ENCODE results near the gene NACC1. TPM values are rescaled to one million over a fixed set of nuclear protein-coding genes. Genes with fewer than 3 reads are reported as not detected.
A peak's percentile ranks its signal among the peaks of the same experiment; 100 is the strongest.
"Not testable (repeated sequence)": the region's sequence is repeated elsewhere in the genome, so short reads cannot be mapped to it uniquely, and the experiment has no call there.

Gene NACC1
- total RNA-seq, 3 donors from 2014 or later = 42.2 to 58.9 (median 54.1) TPM

DNA sequence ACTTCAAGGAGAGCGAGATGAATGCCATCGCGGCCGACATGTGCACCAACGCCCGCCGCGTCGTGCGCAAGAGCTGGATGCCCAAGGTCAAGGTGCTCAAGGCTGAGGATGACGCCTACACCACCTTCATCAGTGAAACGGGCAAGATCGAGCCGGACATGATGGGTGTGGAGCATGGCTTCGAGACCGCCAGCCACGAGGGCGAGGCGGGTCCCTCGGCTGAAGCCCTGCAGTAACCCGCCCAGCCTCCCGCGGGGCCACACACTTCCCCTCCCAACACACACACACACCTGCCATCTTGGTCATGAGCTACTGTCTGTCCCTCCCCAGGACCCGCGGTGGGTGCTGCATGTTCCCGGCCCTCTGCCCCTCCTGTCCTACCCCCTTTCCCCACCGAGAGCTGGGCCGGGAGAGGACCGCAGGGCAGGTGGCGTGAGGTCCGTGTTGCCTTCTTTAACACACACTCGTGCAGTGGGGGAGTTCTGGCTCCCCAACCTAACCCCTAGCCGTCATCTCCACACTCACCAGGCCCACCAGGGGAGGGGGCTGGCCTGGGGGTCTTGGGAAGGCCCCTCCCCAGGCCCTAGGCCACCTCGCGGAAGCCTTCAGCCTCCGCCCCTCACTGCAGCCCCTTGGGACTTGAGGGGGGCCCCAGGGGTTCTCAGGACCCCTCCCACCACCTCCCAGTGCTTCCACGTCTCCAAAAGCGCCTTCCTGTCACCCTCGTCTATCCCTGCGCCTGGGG is 20.3 kb downstream of the NACC1 start:
- Histone ChIP-seq H3K36me3 (ENCODE audit: low read depth) (no peaks in the 10 kb centered on the region), H3K4me3 (no peak overlapping the region), H3K9me3 (no peaks in the 10 kb centered on the region), H3K4me1 (ENCODE audit: low read depth) (peaks cover 5% of the 10 kb centered on the region)
- intact Hi-C loops (cut with DNase I, micrococcal nuclease) = no loop called here
- no peak for DNase-seq
- ATAC-seq = no peak
- TF ChIP-seq, protein P1, sequence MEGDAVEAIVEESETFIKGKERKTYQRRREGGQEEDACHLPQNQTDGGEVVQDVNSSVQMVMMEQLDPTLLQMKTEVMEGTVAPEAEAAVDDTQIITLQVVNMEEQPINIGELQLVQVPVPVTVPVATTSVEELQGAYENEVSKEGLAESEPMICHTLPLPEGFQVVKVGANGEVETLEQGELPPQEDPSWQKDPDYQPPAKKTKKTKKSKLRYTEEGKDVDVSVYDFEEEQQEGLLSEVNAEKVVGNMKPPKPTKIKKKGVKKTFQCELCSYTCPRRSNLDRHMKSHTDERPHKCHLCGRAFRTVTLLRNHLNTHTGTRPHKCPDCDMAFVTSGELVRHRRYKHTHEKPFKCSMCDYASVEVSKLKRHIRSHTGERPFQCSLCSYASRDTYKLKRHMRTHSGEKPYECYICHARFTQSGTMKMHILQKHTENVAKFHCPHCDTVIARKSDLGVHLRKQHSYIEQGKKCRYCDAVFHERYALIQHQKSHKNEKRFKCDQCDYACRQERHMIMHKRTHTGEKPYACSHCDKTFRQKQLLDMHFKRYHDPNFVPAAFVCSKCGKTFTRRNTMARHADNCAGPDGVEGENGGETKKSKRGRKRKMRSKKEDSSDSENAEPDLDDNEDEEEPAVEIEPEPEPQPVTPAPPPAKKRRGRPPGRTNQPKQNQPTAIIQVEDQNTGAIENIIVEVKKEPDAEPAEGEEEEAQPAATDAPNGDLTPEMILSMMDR (IDR thresholded peaks at IDR 0.05) = no peak

- H3K4me1 ChIP-seq (ENCODE audit: low read depth) = peaks cover 5% of the 10 kb centered on the region
- no peaks in the 10 kb centered on the region for H3K36me3 ChIP-seq (ENCODE audit: low read depth)
- DNase-seq (no peak), ATAC-seq (no peak)
- no peaks in the 10 kb centered on the region for H3K9me3 ChIP-seq
- H3K4me3 ChIP-seq = no peak overlapping the region
- TF ChIP-seq, protein P1 (IDR thresholded peaks at IDR 0.05) = no peak
- intact Hi-C loops (cut with DNase I, micrococcal nuclease) = no loop called here
Observed at GRCh38 chr19:13138916-13139198, 20.8 kb downstream of the NACC1 start.

DNA sequence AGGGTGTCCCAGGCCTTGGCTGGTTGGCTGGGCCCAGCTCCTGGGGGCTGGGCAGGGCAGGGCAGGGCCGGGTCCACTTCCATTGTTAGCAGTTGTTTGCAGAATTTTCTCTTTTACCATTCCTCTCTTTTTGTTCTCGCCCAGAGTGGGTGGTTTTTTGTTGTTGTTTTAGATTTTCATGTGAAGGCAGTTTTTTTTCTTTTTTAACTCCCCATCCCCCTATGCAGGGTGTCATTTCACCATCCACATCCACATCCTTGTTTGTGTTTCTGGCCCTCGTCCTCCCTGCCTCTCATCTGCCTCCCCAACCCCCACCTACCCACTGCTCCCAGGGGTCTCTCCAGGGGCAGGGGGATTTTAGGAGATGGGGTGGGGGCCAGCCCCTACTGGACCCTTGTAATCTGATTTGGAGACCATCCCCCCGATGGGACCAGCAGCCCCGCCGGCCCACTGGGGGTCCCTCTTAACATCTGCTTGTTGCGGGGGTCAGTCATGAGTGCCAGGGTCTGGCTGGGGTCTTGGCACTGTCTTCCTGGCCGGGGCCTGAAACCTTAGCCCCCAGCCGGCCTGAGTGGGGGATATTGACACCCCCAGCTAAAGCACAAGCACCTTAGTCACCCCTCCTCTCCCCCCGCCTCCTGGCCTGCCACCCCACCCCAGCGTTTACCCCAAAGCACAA is 21.7 kb downstream of the NACC1 start:
- no peak for ATAC-seq
- TF ChIP-seq, protein P1 (IDR thresholded peaks at IDR 0.05) = no peak
- DNase-seq = no peak
- H3K9me3 ChIP-seq = no peaks in the 10 kb centered on the region
- no peaks in the 10 kb centered on the region for H3K36me3 ChIP-seq (ENCODE audit: low read depth)
- H3K4me3 ChIP-seq = no peak overlapping the region
- H3K4me1 ChIP-seq (ENCODE audit: low read depth) = peaks cover 5% of the 10 kb centered on the region
- intact Hi-C loops (cut with DNase I, micrococcal nuclease) = no loop called here

GRCh38 chr19:13146763-13147563 is 28.9 kb downstream of the NACC1 start:
- DNase-seq (peak in 2 of 3 donors; percentile 39 to 67), ATAC-seq (no peak)
- Histone ChIP-seq H3K9me3 (no peaks in the 10 kb centered on the region), H3K36me3 (ENCODE audit: low read depth) (no peaks in the 10 kb centered on the region), H3K4me3 (no peak overlapping the region), H3K4me1 (ENCODE audit: low read depth) (peaks cover 16% of the 10 kb centered on the region)
- intact Hi-C loops (cut with DNase I, micrococcal nuclease) = no loop called here
- TF ChIP-seq, protein P1 (IDR thresholded peaks at IDR 0.05) = no peak

- intact Hi-C loops (cut with DNase I, micrococcal nuclease); DNase-seq; H3K36me3 ChIP-seq (ENCODE audit: low read depth); ATAC-seq; H3K9me3 ChIP-seq: not testable (repeated sequence)
- Histone ChIP-seq H3K4me1 (ENCODE audit: low read depth) (peaks cover 16% of the 10 kb centered on the region), H3K4me3 (peak overlapping the region; percentile 56)
Observed at GRCh38 chr19:13149173-13149627, 31.1 kb downstream of the NACC1 start.
